Spleen (tissue), 7 donors: ENCODE data around the gene IMMP2L.

Experiments used
- POLR2A ChIP-seq, 3 donors: fragments of 450-650 bp; IDR thresholded peaks; one replicate each; pipeline ENCODE4 v1.5.1; 2017; ENCODE audit warnings: antibody characterized with exemption in 3 of 3, mild to moderate bottlenecking in 1 of 3
- TF ChIP-seq, protein P1 (sequence below), 11 experiments: fragments of 200-600 bp in 7 of 11; fragments of 450-650 bp in 4 of 11; sonication (generic) in 4 of 11; IDR thresholded peaks in 8 of 11; conservative IDR thresholded peaks in 3 of 11; 1 replicate in 7 of 11; 2 replicates in 4 of 11; pipeline versions ENCODE4 v1.4.0 to v1.8.0; 2016 to 2021; ENCODE audit warnings: antibody characterized with exemption in 11 of 11, inconsistent platforms in 4 of 11, mild to moderate bottlenecking in 1 of 11
- donor health status: DM: no; HTN: no; CAD: no; lungs with moderate emphysema.
- donor health status: DM: no; HTN: no; CAD: no.
- donor health status: DM: no; HTN: no; CAD: no.

GRCh38 chr7:110830778-110831177 is 731.5 kb downstream of the IMMP2L start:
- TF ChIP-seq, protein P1, sequence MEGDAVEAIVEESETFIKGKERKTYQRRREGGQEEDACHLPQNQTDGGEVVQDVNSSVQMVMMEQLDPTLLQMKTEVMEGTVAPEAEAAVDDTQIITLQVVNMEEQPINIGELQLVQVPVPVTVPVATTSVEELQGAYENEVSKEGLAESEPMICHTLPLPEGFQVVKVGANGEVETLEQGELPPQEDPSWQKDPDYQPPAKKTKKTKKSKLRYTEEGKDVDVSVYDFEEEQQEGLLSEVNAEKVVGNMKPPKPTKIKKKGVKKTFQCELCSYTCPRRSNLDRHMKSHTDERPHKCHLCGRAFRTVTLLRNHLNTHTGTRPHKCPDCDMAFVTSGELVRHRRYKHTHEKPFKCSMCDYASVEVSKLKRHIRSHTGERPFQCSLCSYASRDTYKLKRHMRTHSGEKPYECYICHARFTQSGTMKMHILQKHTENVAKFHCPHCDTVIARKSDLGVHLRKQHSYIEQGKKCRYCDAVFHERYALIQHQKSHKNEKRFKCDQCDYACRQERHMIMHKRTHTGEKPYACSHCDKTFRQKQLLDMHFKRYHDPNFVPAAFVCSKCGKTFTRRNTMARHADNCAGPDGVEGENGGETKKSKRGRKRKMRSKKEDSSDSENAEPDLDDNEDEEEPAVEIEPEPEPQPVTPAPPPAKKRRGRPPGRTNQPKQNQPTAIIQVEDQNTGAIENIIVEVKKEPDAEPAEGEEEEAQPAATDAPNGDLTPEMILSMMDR (IDR thresholded peaks at IDR 0.05 in 8 of 11, conservative IDR thresholded peaks at IDR 0.05 in 3 of 11): no peak
- no peak for TF ChIP-seq POLR2A (IDR thresholded peaks at IDR 0.05)
